OCI-M1 (cell line): ENCODE measurements around the gene IGFL1.
"Not testable (repeated sequence)": the region's sequence is repeated elsewhere in the genome, so short reads cannot be mapped to it uniquely, and the experiment has no call there.

Source experiments
- DNase-seq: peaks from one replicate; lab custom pipeline; 2025; lab: John Stamatoyannopoulos, UW

Gene IGFL1

GRCh38 chr19:46225558-46226004 is 4.0 kb upstream of the IGFL1 start:
- peak; percentile 70 for DNase-seq

GRCh38 chr19:46226438-46226973 is 3.0 kb upstream of the IGFL1 start:
- DNase-seq, result no peak

- no peak for DNase-seq
Observed at GRCh38 chr19:46232029-46232428, 2.5 kb downstream of the IGFL1 start.

GRCh38 chr19:46232468-46232867 is 2.9 kb downstream of the IGFL1 start:
- no peak for DNase-seq

- DNase-seq, result no peak
Observed at GRCh38 chr19:46232938-46233621, 3.5 kb downstream of the IGFL1 start.

GRCh38 chr19:46233871-46234270 is 4.3 kb downstream of the IGFL1 start:
- not testable (repeated sequence) for DNase-seq

- DNase-seq, result not testable (repeated sequence)
Observed at GRCh38 chr19:46238141-46238540, 8.6 kb downstream of the IGFL1 start.

- DNase-seq, result no peak
Observed at GRCh38 chr19:46239193-46240024, 9.9 kb downstream of the IGFL1 start.

- DNase-seq, result no peak
Observed at GRCh38 chr19:46240693-46241092, 11.2 kb downstream of the IGFL1 start.

- DNase-seq, result no peak
Observed at GRCh38 chr19:46241626-46242025, 12.1 kb downstream of the IGFL1 start.

- DNase-seq, result not testable (repeated sequence)
Observed at GRCh38 chr19:46243081-46243654, 13.6 kb downstream of the IGFL1 start.

GRCh38 chr19:46250076-46250735 is 20.7 kb downstream of the IGFL1 start:
- DNase-seq, result no peak

- DNase-seq, result no peak
Observed at GRCh38 chr19:46251416-46251815, 21.9 kb downstream of the IGFL1 start.

GRCh38 chr19:46254776-46255175 is 25.2 kb downstream of the IGFL1 start:
- no peak for DNase-seq

- DNase-seq, result no peak
Observed at GRCh38 chr19:46256855-46257254, 27.3 kb downstream of the IGFL1 start.

- DNase-seq, result not testable (repeated sequence)
Observed at GRCh38 chr19:46261501-46261900, 32.0 kb downstream of the IGFL1 start.

- DNase-seq, result peak; percentile 85
Observed at GRCh38 chr19:46262684-46263296, 33.2 kb downstream of the IGFL1 start.

- DNase-seq, result not testable (repeated sequence)
Observed at GRCh38 chr19:46264801-46265200, 35.3 kb downstream of the IGFL1 start.

GRCh38 chr19:46265217-46265828 is 35.8 kb downstream of the IGFL1 start:
- peak; percentile 88 for DNase-seq

- no peak for DNase-seq
Observed at GRCh38 chr19:46269101-46269500, 39.6 kb downstream of the IGFL1 start.
